GM12891 (cell line): ENCODE measurements around the gene KCNC4.

Source experiments
- POLR2A ChIP-seq: IDR thresholded peaks from 2 replicates; pipeline ENCODE4 v1.6.1; 2011; ENCODE audit warnings: low read depth, low read length, control low read depth
- POLR2AphosphoS5 ChIP-seq: IDR thresholded peaks from 2 replicates; pipeline ENCODE4 v1.6.1; 2011; ENCODE audit warnings: low read depth, low read length, control low read depth
- POU2F2 ChIP-seq: IDR thresholded peaks from 2 replicates; pipeline ENCODE4 v1.6.1; 2011; ENCODE audit warnings: low read depth, mild to moderate bottlenecking, control low read depth, low read length, moderate library complexity
- SPI1 ChIP-seq: IDR thresholded peaks from 2 replicates; pipeline ENCODE4 v1.6.1; 2011; ENCODE audit warnings: low read depth, low read length, control low read depth
- TAF1 ChIP-seq: IDR thresholded peaks from 2 replicates; pipeline ENCODE4 v1.6.1; 2011; ENCODE audit warnings: low read depth, low read length, control low read depth

GRCh38 chr1:110200666-110201065 is 9.4 kb upstream of the KCNC4 start:
- no peak for TF ChIP-seq POLR2A
- no peak for TF ChIP-seq POLR2AphosphoS5
- TF ChIP-seq SPI1: no peak
- TF ChIP-seq TAF1: no peak
- TF ChIP-seq POU2F2: no peak
